SK-N-SH (cell line): ENCODE data around the gene CCDC171. TPM values are rescaled to one million over a fixed set of nuclear protein-coding genes. Genes with fewer than 3 reads are reported as not detected.

ENCODE experiments used
- CTCF ChIA-PET: fragments of 300-600, 350-600 bp; formaldehyde crosslinking; extraction: SDS; loops from one replicate; lab custom pipeline; 2021; lab: Yijun Ruan, JAX
- POLR2A ChIA-PET: fragments of 350-600 bp; sonication (Branson Sonifier 250); formaldehyde crosslinking; extraction: SDS; loops from one replicate; lab custom pipeline; 2020; ENCODE audit warnings: antibody characterized with exemption, inconsistent platforms; lab: Yijun Ruan, JAX
- DNase-seq: peaks from one replicate; pipeline ENCODE4 v3.0.0; 2012
- H2AFZ ChIP-seq: fragments of 200-600 bp; sonication (generic); 2 replicates; pipeline ENCODE4 v1.8.1; 2016; ENCODE audit warnings: antibody characterized with exemption, mild to moderate bottlenecking, low read depth
- H3F3A ChIP-seq: fragments of 200-600 bp; sonication (generic); replicated peaks from 2 replicates; pipeline ENCODE3; 2016; ENCODE audit warnings: antibody characterized with exemption, mild to moderate bottlenecking; ENCODE audit not compliant: insufficient read depth
- H3K27ac ChIP-seq, 2 experiments: fragments of 200-500 bp in 1 of 2; fragments of 200-600 bp in 1 of 2; sonication (Bioruptor generic) in 1 of 2; sonication (generic), shearing (Covaris generic) in 1 of 2; 2 replicates each; pipeline versions ENCODE4 v1.5.1 to v1.6.1; 2014 to 2016; ENCODE audit warnings: low read depth in 2 of 2, inconsistent platforms in 1 of 2, low read length in 1 of 2, mild to moderate bottlenecking in 1 of 2, mixed read lengths in 1 of 2
- H3K27me3 ChIP-seq: fragments of 200-600 bp; sonication (generic), shearing (Covaris generic); 2 replicates; pipeline ENCODE4 v1.6.1; 2016; ENCODE audit warnings: mixed run types; ENCODE audit not compliant: insufficient read depth
- H3K36me3 ChIP-seq, 2 experiments: fragments of 200-500 bp in 1 of 2; fragments of 200-600 bp in 1 of 2; sonication (Bioruptor generic) in 1 of 2; sonication (generic) in 1 of 2; replicated peaks in 1 of 2; 2 replicates each; pipeline versions ENCODE3 to v1.5.1; 2014 to 2016; ENCODE audit warnings: low read length in 1 of 2, mild to moderate bottlenecking in 1 of 2; ENCODE audit not compliant: insufficient read depth in 2 of 2, control insufficient read depth in 1 of 2
- H3K4me1 ChIP-seq, 2 experiments: fragments of 200-500 bp in 1 of 2; fragments of 200-600 bp in 1 of 2; sonication (Bioruptor generic) in 1 of 2; sonication (generic), shearing (Covaris generic) in 1 of 2; 2 replicates each; pipeline versions ENCODE4 v1.5.1 to v1.6.1; 2014 to 2016; ENCODE audit warnings: low read depth in 1 of 2, low read length in 1 of 2, mixed run types in 1 of 2; ENCODE audit not compliant: insufficient read depth in 2 of 2, control insufficient read depth in 1 of 2
- H3K4me2 ChIP-seq: fragments of 200-600 bp; sonication (generic), shearing (Covaris generic); 2 replicates; pipeline ENCODE4 v1.6.1; 2017; ENCODE audit warnings: mixed run types
- H3K4me3 ChIP-seq, 2 experiments: fragments of 200-500 bp in 1 of 2; fragments of 200-600 bp in 1 of 2; sonication (Bioruptor generic) in 1 of 2; sonication (generic), shearing (Covaris generic) in 1 of 2; 2 replicates each; pipeline versions ENCODE4 v1.5.1 to v1.8.1; 2014 to 2016; ENCODE audit warnings: low read depth in 2 of 2, inconsistent platforms in 1 of 2, low read length in 1 of 2, mild to moderate bottlenecking in 1 of 2, mixed read lengths in 1 of 2, moderate library complexity in 1 of 2
- H3K79me2 ChIP-seq: fragments of 200-600 bp; sonication (generic); 2 replicates; pipeline ENCODE4 v1.8.1; 2017; ENCODE audit warnings: mild to moderate bottlenecking; ENCODE audit not compliant: insufficient read depth
- H3K9ac ChIP-seq: fragments of 200-600 bp; sonication (generic); 2 replicates; pipeline ENCODE4 v1.6.1; 2017; ENCODE audit warnings: mixed run types
- H3K9me2 ChIP-seq: fragments of 200-600 bp; sonication (generic); 2 replicates; pipeline ENCODE4 v1.6.1; 2017; ENCODE audit warnings: mixed run types
- H3K9me3 ChIP-seq: fragments of 200-600 bp; sonication (generic); 2 replicates; pipeline ENCODE4 v1.6.1; 2017; ENCODE audit warnings: mixed run types, mild to moderate bottlenecking, moderate library complexity
- H4K20me1 ChIP-seq: fragments of 200-600 bp; sonication (generic); 2 replicates; pipeline ENCODE4 v1.6.1; 2017; ENCODE audit warnings: mild to moderate bottlenecking, mixed run types; ENCODE audit not compliant: insufficient read depth
- ELF1 ChIP-seq: IDR thresholded peaks from 2 replicates; pipeline ENCODE4 v1.4.0; 2012
- EZH2phosphoT487 ChIP-seq: fragments of 200-600 bp; sonication (generic); IDR thresholded peaks from 2 replicates; pipeline ENCODE4 v1.6.1; 2017; ENCODE audit warnings: low read depth, mixed run types, mild to moderate bottlenecking, antibody characterized with exemption, moderate library complexity, borderline replicate concordance
- FOSL2 ChIP-seq: IDR thresholded peaks from 2 replicates; pipeline ENCODE4 v1.4.0; 2012; ENCODE audit warnings: low read depth, mild to moderate bottlenecking, moderate library complexity, borderline replicate concordance
- FOXJ3 ChIP-seq: sonication (generic); formaldehyde crosslinking; IDR thresholded peaks from 2 replicates; pipeline ENCODE4 v1.5.1; 2020; ENCODE audit warnings: mild to moderate bottlenecking, missing genetic modification reagents
- FOXM1 ChIP-seq: IDR thresholded peaks from 2 replicates; pipeline ENCODE4 v1.4.0; 2012; ENCODE audit warnings: low read depth, mild to moderate bottlenecking
- GABPA ChIP-seq: IDR thresholded peaks from 2 replicates; pipeline ENCODE4 v1.4.0; 2012; ENCODE audit warnings: low read depth, mild to moderate bottlenecking
- IRF3 ChIP-seq: fragments of 150-350 bp; IDR thresholded peaks from 2 replicates; pipeline ENCODE4 v1.6.1; 2016; ENCODE audit warnings: mild to moderate bottlenecking, low read depth, low read length
- JUND ChIP-seq: IDR thresholded peaks from 2 replicates; pipeline ENCODE4 v1.4.0; 2012
- MEF2A ChIP-seq: IDR thresholded peaks from 2 replicates; pipeline ENCODE4 v1.4.0; 2012; ENCODE audit warnings: low read depth, borderline replicate concordance
- MXI1 ChIP-seq: IDR thresholded peaks from 2 replicates; pipeline ENCODE4 v1.6.1; 2012; ENCODE audit warnings: mild to moderate bottlenecking, low read depth, low read length, improper control_type of control experiment
- NRF1 ChIP-seq: IDR thresholded peaks from 2 replicates; pipeline ENCODE4 v1.6.1; 2012; ENCODE audit warnings: low read depth, mild to moderate bottlenecking, low read length
- RCOR1 ChIP-seq: fragments of 150-350 bp; IDR thresholded peaks from 2 replicates; pipeline ENCODE4 v1.6.1; 2017; ENCODE audit warnings: antibody characterized with exemption, low read length
- RFX5 ChIP-seq: IDR thresholded peaks from 2 replicates; pipeline ENCODE4 v1.6.1; 2012; ENCODE audit warnings: mild to moderate bottlenecking, improper control_type of control experiment, low read length
- SIN3A ChIP-seq: IDR thresholded peaks from 2 replicates; pipeline ENCODE4 v1.6.1; 2012; ENCODE audit warnings: low read depth, mild to moderate bottlenecking, low read length, moderate library complexity, borderline replicate concordance
- SMC3 ChIP-seq: IDR thresholded peaks from 2 replicates; pipeline ENCODE4 v1.6.1; 2012; ENCODE audit warnings: low read depth, low read length, improper control_type of control experiment
- TAF1 ChIP-seq: IDR thresholded peaks from 2 replicates; pipeline ENCODE4 v1.6.1; 2012; ENCODE audit warnings: low read depth, mild to moderate bottlenecking, low read length, moderate library complexity, borderline replicate concordance
- TCF12 ChIP-seq: IDR thresholded peaks from 2 replicates; pipeline ENCODE4 v1.4.0; 2012
- TEAD4 ChIP-seq: IDR thresholded peaks from 2 replicates; pipeline ENCODE4 v1.4.0; 2012; ENCODE audit warnings: mild to moderate bottlenecking, borderline replicate concordance; ENCODE audit not compliant: insufficient read depth
- YY1 ChIP-seq: IDR thresholded peaks from 2 replicates; pipeline ENCODE4 v1.4.0; 2012; ENCODE audit warnings: low read depth, mild to moderate bottlenecking
- WGBS: methylation state at CpG from one replicate; pipeline ENCODE4 v1.1.6; 2017; ENCODE audit warnings: low lambda C conversion rate; 5-methylcytosine and 5-hydroxymethylcytosine counted together
- polyA plus RNA-seq, 3 experiments: library from polyadenylated mRNA; depleted of rRNA; stranded (reverse); fragments of >200 nt; gene quantifications; 2 replicates each; pipeline ENCODE4 v1.2.3, GENCODE V29; 2012
- TF ChIP-seq, protein P1 (sequence below): IDR thresholded peaks from 2 replicates; pipeline ENCODE4 v1.6.1; 2012; ENCODE audit warnings: mild to moderate bottlenecking, low read depth, low read length, moderate library complexity
- TF ChIP-seq, protein P2 (sequence below): fragments of 150-350 bp; IDR thresholded peaks from 2 replicates; pipeline ENCODE4 v1.6.1; 2017; ENCODE audit warnings: antibody characterized with exemption, low read length, low read depth, borderline replicate concordance

CCDC171 gene
- polyA plus RNA-seq, 1 of the 3 experiments (the other 2 are of a cell fraction), result 0.54 TPM

DNA sequence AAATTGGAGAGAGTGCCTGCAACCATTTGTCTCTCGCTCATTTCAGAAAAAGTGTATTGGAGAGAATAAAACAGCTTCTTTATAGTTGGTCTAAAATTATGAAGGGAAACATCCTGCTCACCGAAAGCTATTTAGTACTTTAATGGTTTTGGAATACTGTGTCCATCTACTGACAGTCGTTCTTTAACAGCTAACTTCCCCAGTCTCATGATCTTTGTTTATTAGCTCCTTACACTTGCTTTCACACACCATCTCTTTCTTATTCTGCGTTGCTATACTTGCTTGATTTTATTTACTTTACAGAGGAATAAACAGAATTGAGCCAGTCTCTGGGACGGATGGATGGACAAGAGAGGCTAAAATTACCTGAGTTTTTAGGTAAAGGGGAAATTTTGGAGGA is 229.3 kb downstream of the CCDC171 start:
- CTCF ChIA-PET, result no interaction called here
- no peak overlapping the region for H3K27ac ChIP-seq
- no peaks in the 10 kb centered on the region for H3K27me3 ChIP-seq
- no peaks in the 10 kb centered on the region for H3K4me1 ChIP-seq
- H4K20me1 ChIP-seq, result no peaks in the 10 kb centered on the region
- no peak for DNase-seq
- no peaks in the 10 kb centered on the region for H3K36me3 ChIP-seq
- POLR2A ChIA-PET, result no interaction called here
- H3K4me3 ChIP-seq, result no peak overlapping the region
- WGBS, result 76% methylated on average over 5 of the region's 5 CpGs
- no peaks in the 10 kb centered on the region for H3K79me2 ChIP-seq
- H3K4me2 ChIP-seq, result no peak overlapping the region
- H3K9ac ChIP-seq, result no peak overlapping the region
- no peaks in the 10 kb centered on the region for H3K9me3 ChIP-seq
- TF ChIP-seq RFX5 (no peak), SIN3A (no peak), NRF1 (no peak), GABPA (no peak), MXI1 (no peak), RCOR1 (no peak), TEAD4 (no peak), FOSL2 (no peak)
- TF ChIP-seq, protein P1, sequence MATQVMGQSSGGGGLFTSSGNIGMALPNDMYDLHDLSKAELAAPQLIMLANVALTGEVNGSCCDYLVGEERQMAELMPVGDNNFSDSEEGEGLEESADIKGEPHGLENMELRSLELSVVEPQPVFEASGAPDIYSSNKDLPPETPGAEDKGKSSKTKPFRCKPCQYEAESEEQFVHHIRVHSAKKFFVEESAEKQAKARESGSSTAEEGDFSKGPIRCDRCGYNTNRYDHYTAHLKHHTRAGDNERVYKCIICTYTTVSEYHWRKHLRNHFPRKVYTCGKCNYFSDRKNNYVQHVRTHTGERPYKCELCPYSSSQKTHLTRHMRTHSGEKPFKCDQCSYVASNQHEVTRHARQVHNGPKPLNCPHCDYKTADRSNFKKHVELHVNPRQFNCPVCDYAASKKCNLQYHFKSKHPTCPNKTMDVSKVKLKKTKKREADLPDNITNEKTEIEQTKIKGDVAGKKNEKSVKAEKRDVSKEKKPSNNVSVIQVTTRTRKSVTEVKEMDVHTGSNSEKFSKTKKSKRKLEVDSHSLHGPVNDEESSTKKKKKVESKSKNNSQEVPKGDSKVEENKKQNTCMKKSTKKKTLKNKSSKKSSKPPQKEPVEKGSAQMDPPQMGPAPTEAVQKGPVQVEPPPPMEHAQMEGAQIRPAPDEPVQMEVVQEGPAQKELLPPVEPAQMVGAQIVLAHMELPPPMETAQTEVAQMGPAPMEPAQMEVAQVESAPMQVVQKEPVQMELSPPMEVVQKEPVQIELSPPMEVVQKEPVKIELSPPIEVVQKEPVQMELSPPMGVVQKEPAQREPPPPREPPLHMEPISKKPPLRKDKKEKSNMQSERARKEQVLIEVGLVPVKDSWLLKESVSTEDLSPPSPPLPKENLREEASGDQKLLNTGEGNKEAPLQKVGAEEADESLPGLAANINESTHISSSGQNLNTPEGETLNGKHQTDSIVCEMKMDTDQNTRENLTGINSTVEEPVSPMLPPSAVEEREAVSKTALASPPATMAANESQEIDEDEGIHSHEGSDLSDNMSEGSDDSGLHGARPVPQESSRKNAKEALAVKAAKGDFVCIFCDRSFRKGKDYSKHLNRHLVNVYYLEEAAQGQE, result no peak
- TF ChIP-seq, protein P2, sequence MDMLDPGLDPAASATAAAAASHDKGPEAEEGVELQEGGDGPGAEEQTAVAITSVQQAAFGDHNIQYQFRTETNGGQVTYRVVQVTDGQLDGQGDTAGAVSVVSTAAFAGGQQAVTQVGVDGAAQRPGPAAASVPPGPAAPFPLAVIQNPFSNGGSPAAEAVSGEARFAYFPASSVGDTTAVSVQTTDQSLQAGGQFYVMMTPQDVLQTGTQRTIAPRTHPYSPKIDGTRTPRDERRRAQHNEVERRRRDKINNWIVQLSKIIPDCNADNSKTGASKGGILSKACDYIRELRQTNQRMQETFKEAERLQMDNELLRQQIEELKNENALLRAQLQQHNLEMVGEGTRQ, result no peak
- no peak overlapping the region for H2AFZ ChIP-seq
- H3K9me2 ChIP-seq, result no peaks in the 10 kb centered on the region
- no peaks in the 10 kb centered on the region for H3F3A ChIP-seq

DNA sequence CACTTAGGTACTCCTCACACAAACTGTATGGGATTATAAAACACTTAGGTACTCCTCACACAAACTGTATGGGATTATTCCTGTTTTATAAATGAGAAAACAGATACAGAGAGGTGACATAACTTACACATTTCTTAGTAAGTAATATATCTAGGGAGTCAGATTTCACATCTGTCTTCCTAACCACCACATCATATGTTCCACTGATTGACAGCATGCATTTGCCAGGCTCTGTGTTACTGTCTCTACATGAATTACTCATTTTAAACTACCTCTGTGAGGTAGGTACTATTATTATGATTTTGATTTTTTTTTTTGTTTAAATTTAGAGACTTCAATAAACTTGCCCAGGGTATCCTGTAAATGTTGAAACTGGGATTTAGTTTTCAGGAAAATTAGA is 232.7 kb downstream of the CCDC171 start:
- Histone ChIP-seq H3K9me3 (no peaks in the 10 kb centered on the region), H3K4me3 (no peak overlapping the region), H4K20me1 (no peaks in the 10 kb centered on the region), H2AFZ (no peak overlapping the region), H3K36me3 (no peaks in the 10 kb centered on the region), H3K9me2 (no peaks in the 10 kb centered on the region), H3K27me3 (no peaks in the 10 kb centered on the region), H3K79me2 (no peaks in the 10 kb centered on the region), H3K4me1 (no peaks in the 10 kb centered on the region), H3K27ac (no peak overlapping the region), H3K4me2 (no peak overlapping the region), H3F3A (no peaks in the 10 kb centered on the region), H3K9ac (no peak overlapping the region)
- ChIA-PET POLR2A (no interaction called here), CTCF (no interaction called here)
- DNase-seq, result no peak
- TF ChIP-seq IRF3 (no peak), EZH2phosphoT487 (no peak), NRF1 (no peak), MXI1 (no peak), ELF1 (no peak), MEF2A (no peak), YY1 (no peak), TAF1 (no peak), SMC3 (no peak), FOXM1 (no peak), FOXJ3 (CRISPR knock-in tag) (no peak), JUND (no peak), TCF12 (no peak)
- TF ChIP-seq, protein P1, result no peak
